ENCODE measurements around the gene DNAH12. TPM values are rescaled to one million over a fixed set of nuclear protein-coding genes. Genes with fewer than 3 reads are reported as not detected.

DNAH12 gene
- total RNA-seq, 1 experiment from 2014 or later: not detected

DNA sequence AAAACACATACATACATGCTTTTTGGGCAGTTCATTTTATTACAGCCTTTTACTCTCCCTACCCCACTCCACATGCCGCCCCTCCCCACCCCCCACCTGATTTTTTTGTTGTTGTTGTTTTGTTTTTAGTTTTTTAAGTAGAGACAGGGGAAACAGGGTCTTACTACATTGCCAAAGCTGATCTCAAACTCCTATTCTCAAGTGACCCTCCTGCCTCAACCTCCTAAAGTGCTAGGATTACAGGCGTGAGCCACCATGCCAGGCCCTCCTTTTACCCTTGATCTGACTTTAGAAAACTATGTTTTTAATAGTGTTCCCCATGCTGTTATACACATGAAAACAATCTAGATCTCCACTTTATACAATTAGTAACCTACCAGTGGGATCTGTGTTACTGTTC lies 26.7 kb upstream of the DNAH12 start:
- CTCF ChIA-PET: no interaction called here
- no peaks in the 10 kb centered on the region for H3K27me3 Mint-ChIP-seq (ENCODE audit: low read depth)
- no peak overlapping the region for H3K27ac Mint-ChIP-seq
- H3K4me3 Mint-ChIP-seq: no peak overlapping the region
- H3K9me3 Mint-ChIP-seq: no peaks in the 10 kb centered on the region
- H3K4me1 Mint-ChIP-seq: 0 out of 2 replicates have a peak, but pooled peaks cover 2% of the 10 kb centered on the region
- POLR2A ChIA-PET: interaction anchor here (0.7 kb wide), 1 partner anchor 16 kb away, joined by 6 read pairs; no protein-coding TSS in a partner anchor
- ATAC-seq: no peak
- TF ChIP-seq, protein P1, sequence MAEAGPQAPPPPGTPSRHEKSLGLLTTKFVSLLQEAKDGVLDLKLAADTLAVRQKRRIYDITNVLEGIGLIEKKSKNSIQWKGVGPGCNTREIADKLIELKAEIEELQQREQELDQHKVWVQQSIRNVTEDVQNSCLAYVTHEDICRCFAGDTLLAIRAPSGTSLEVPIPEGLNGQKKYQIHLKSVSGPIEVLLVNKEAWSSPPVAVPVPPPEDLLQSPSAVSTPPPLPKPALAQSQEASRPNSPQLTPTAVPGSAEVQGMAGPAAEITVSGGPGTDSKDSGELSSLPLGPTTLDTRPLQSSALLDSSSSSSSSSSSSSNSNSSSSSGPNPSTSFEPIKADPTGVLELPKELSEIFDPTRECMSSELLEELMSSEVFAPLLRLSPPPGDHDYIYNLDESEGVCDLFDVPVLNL (CRISPR knock-in tag; IDR thresholded peaks at IDR 0.05; ENCODE audit: borderline replicate concordance, low read depth): no peak
- no peak for TF ChIP-seq NFATC4 (CRISPR knock-in tag; IDR thresholded peaks at IDR 0.05)
- TF ChIP-seq PRRX2 (CRISPR knock-in tag; IDR thresholded peaks at IDR 0.05): no peak
- TF ChIP-seq FOXP1 (CRISPR knock-in tag; IDR thresholded peaks at IDR 0.05; ENCODE audit: borderline replicate concordance): no peak
- TF ChIP-seq, protein P2, sequence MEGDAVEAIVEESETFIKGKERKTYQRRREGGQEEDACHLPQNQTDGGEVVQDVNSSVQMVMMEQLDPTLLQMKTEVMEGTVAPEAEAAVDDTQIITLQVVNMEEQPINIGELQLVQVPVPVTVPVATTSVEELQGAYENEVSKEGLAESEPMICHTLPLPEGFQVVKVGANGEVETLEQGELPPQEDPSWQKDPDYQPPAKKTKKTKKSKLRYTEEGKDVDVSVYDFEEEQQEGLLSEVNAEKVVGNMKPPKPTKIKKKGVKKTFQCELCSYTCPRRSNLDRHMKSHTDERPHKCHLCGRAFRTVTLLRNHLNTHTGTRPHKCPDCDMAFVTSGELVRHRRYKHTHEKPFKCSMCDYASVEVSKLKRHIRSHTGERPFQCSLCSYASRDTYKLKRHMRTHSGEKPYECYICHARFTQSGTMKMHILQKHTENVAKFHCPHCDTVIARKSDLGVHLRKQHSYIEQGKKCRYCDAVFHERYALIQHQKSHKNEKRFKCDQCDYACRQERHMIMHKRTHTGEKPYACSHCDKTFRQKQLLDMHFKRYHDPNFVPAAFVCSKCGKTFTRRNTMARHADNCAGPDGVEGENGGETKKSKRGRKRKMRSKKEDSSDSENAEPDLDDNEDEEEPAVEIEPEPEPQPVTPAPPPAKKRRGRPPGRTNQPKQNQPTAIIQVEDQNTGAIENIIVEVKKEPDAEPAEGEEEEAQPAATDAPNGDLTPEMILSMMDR (IDR thresholded peaks at IDR 0.05): no peak
- TF ChIP-seq, protein P3, sequence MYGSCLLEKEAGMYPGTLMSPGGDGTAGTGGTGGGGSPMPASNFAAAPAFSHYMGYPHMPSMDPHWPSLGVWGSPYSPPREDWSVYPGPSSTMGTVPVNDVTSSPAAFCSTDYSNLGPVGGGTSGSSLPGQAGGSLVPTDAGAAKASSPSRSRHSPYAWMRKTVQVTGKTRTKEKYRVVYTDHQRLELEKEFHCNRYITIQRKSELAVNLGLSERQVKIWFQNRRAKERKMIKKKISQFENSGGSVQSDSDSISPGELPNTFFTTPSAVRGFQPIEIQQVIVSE (CRISPR knock-in tag; IDR thresholded peaks at IDR 0.05; ENCODE audit: borderline replicate concordance): no peak
- TF ChIP-seq, protein P4, sequence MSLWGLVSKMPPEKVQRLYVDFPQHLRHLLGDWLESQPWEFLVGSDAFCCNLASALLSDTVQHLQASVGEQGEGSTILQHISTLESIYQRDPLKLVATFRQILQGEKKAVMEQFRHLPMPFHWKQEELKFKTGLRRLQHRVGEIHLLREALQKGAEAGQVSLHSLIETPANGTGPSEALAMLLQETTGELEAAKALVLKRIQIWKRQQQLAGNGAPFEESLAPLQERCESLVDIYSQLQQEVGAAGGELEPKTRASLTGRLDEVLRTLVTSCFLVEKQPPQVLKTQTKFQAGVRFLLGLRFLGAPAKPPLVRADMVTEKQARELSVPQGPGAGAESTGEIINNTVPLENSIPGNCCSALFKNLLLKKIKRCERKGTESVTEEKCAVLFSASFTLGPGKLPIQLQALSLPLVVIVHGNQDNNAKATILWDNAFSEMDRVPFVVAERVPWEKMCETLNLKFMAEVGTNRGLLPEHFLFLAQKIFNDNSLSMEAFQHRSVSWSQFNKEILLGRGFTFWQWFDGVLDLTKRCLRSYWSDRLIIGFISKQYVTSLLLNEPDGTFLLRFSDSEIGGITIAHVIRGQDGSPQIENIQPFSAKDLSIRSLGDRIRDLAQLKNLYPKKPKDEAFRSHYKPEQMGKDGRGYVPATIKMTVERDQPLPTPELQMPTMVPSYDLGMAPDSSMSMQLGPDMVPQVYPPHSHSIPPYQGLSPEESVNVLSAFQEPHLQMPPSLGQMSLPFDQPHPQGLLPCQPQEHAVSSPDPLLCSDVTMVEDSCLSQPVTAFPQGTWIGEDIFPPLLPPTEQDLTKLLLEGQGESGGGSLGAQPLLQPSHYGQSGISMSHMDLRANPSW (CRISPR knock-in tag; conservative IDR thresholded peaks at IDR 0.05; ENCODE audit: low read depth): no peak
- TF ChIP-seq, protein P5, sequence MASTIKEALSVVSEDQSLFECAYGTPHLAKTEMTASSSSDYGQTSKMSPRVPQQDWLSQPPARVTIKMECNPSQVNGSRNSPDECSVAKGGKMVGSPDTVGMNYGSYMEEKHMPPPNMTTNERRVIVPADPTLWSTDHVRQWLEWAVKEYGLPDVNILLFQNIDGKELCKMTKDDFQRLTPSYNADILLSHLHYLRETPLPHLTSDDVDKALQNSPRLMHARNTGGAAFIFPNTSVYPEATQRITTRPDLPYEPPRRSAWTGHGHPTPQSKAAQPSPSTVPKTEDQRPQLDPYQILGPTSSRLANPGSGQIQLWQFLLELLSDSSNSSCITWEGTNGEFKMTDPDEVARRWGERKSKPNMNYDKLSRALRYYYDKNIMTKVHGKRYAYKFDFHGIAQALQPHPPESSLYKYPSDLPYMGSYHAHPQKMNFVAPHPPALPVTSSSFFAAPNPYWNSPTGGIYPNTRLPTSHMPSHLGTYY (CRISPR knock-in tag; IDR thresholded peaks at IDR 0.05): no peak
- TF ChIP-seq ATF1 (CRISPR knock-in tag; IDR thresholded peaks at IDR 0.05): no peak
- no peak for DNase-seq (ENCODE audit: low spot score)
- peaks cover 40% of the 10 kb centered on the region for H3K36me3 Mint-ChIP-seq

DNA sequence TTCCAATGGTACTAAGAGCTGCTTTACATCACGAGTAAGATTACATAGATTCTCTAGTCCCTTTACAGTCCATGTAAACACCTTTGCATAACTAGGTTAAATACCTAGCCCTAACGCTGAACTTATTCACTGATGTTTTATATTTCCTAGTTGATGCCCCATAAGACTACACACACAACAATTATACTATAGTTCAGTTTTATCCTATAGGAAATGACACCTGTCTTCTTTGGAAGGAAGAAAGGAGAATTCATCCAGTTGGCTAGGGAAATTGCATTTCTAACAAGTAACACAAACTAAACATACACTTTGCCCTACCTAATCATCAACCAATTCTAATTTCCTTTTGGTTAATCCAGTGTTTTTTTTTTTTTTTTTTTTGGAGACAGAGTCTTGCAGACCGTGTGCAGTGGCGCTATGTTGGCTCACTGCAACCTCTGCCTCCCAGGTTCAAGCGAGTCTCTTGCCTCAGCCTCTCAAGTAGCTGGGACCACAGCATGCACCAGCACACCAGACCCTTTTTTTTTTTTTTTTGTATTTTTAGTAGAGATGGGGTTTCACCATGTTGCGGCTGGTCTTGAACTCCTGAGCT lies 25.8 kb upstream of the DNAH12 start:
- Mint-ChIP-seq H3K9me3 (no peaks in the 10 kb centered on the region), H3K4me1 (0 out of 2 replicates have a peak, but pooled peaks cover 2% of the 10 kb centered on the region), H3K27ac (no peak overlapping the region), H3K27me3 (ENCODE audit: low read depth) (no peaks in the 10 kb centered on the region), H3K4me3 (no peak overlapping the region), H3K36me3 (peaks cover 30% of the 10 kb centered on the region)
- ATAC-seq (no peak), DNase-seq (ENCODE audit: low spot score) (no peak)
- ChIA-PET CTCF (interaction anchor here (0.7 kb wide), 1 partner anchor 50 kb away, joined by 6 read pairs; no protein-coding TSS in a partner anchor), POLR2A (interaction anchor here (0.5 to 0.7 kb wide), 3 partner anchors 15 to 501 kb away, joined by 3 to 6 read pairs (median 3); no protein-coding TSS in a partner anchor)
- TF ChIP-seq ZNF138 (CRISPR knock-in tag; conservative IDR thresholded peaks at IDR 0.05): no peak
- no peak for TF ChIP-seq SP1 (CRISPR knock-in tag; conservative IDR thresholded peaks at IDR 0.05)
- TF ChIP-seq, protein P6, sequence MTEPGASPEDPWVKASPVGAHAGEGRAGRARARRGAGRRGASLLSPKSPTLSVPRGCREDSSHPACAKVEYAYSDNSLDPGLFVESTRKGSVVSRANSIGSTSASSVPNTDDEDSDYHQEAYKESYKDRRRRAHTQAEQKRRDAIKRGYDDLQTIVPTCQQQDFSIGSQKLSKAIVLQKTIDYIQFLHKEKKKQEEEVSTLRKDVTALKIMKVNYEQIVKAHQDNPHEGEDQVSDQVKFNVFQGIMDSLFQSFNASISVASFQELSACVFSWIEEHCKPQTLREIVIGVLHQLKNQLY (CRISPR knock-in tag; IDR thresholded peaks at IDR 0.05): no peak
- no peak for TF ChIP-seq ZNF317 (CRISPR knock-in tag; IDR thresholded peaks at IDR 0.05; ENCODE audit: borderline replicate concordance, low read depth)
- TF ChIP-seq ESRRA (CRISPR knock-in tag; IDR thresholded peaks at IDR 0.05; ENCODE audit: borderline replicate concordance): no peak
- no peak for TF ChIP-seq ZNF416 (CRISPR knock-in tag; IDR thresholded peaks at IDR 0.05)
- no peak for TF ChIP-seq PRRX2 (CRISPR knock-in tag; IDR thresholded peaks at IDR 0.05)
- no peak for TF ChIP-seq FOXP1 (CRISPR knock-in tag; IDR thresholded peaks at IDR 0.05; ENCODE audit: borderline replicate concordance)
- TF ChIP-seq, protein P7, sequence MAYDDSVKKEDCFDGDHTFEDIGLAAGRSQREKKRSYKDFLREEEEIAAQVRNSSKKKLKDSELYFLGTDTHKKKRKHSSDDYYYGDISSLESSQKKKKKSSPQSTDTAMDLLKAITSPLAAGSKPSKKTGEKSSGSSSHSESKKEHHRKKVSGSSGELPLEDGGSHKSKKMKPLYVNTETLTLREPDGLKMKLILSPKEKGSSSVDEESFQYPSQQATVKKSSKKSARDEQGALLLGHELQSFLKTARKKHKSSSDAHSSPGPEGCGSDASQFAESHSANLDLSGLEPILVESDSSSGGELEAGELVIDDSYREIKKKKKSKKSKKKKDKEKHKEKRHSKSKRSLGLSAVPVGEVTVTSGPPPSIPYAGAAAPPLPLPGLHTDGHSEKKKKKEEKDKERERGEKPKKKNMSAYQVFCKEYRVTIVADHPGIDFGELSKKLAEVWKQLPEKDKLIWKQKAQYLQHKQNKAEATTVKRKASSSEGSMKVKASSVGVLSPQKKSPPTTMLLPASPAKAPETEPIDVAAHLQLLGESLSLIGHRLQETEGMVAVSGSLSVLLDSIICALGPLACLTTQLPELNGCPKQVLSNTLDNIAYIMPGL (CRISPR knock-in tag; IDR thresholded peaks at IDR 0.05): no peak
- TF ChIP-seq, protein P8, sequence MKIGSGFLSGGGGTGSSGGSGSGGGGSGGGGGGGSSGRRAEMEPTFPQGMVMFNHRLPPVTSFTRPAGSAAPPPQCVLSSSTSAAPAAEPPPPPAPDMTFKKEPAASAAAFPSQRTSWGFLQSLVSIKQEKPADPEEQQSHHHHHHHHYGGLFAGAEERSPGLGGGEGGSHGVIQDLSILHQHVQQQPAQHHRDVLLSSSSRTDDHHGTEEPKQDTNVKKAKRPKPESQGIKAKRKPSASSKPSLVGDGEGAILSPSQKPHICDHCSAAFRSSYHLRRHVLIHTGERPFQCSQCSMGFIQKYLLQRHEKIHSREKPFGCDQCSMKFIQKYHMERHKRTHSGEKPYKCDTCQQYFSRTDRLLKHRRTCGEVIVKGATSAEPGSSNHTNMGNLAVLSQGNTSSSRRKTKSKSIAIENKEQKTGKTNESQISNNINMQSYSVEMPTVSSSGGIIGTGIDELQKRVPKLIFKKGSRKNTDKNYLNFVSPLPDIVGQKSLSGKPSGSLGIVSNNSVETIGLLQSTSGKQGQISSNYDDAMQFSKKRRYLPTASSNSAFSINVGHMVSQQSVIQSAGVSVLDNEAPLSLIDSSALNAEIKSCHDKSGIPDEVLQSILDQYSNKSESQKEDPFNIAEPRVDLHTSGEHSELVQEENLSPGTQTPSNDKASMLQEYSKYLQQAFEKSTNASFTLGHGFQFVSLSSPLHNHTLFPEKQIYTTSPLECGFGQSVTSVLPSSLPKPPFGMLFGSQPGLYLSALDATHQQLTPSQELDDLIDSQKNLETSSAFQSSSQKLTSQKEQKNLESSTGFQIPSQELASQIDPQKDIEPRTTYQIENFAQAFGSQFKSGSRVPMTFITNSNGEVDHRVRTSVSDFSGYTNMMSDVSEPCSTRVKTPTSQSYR (CRISPR knock-in tag; IDR thresholded peaks at IDR 0.05): no peak
